H9 (cell line): Measurements from ENCODE around the gene TSPAN31. TPM values are rescaled to one million over a fixed set of nuclear protein-coding genes. Genes with fewer than 3 reads are reported as not detected.

ENCODE experiments used
- DNase-seq: peaks from one replicate; pipeline ENCODE4 v3.0.0-alpha.2; 2017
- H2AFZ ChIP-seq: one replicate; pipeline ENCODE4 v1.6.1; 2013; ENCODE audit warnings: mild to moderate bottlenecking, low read length, control low read depth, moderate library complexity
- H2AK5ac ChIP-seq: 2 replicates; pipeline ENCODE4 v1.6.1; 2013; ENCODE audit warnings: low read length, control low read depth, mixed read lengths; ENCODE audit not compliant: insufficient read length
- H2BK120ac ChIP-seq: one replicate; pipeline ENCODE4 v1.6.1; 2013; ENCODE audit warnings: low read depth, mild to moderate bottlenecking, low read length, control low read depth, inconsistent platforms; ENCODE audit not compliant: poor library complexity, severe bottlenecking
- H2BK12ac ChIP-seq: 2 replicates; pipeline ENCODE4 v1.6.1; 2013; ENCODE audit warnings: low read length, control low read depth, mixed read lengths, low read depth; ENCODE audit not compliant: insufficient read length
- H2BK15ac ChIP-seq: 2 replicates; pipeline ENCODE4 v1.6.1; 2013; ENCODE audit warnings: low read depth, low read length, control low read depth
- H2BK20ac ChIP-seq: one replicate; pipeline ENCODE4 v1.6.1; 2013; ENCODE audit warnings: low read depth, mild to moderate bottlenecking, low read length, control low read depth, inconsistent platforms; ENCODE audit not compliant: poor library complexity, severe bottlenecking
- H2BK5ac ChIP-seq: 2 replicates; pipeline ENCODE4 v1.6.1; 2013; ENCODE audit warnings: low read length, control low read depth, mixed read lengths; ENCODE audit not compliant: insufficient read length
- H3K14ac ChIP-seq: 2 replicates; pipeline ENCODE4 v1.6.1; 2013; ENCODE audit warnings: low read length, control low read depth; ENCODE audit not compliant: insufficient read depth
- H3K18ac ChIP-seq: 2 replicates; pipeline ENCODE4 v1.6.1; 2013; ENCODE audit warnings: low read depth, mild to moderate bottlenecking, mixed read lengths, low read length, control low read depth; ENCODE audit not compliant: insufficient read length
- H3K23ac ChIP-seq: 2 replicates; pipeline ENCODE4 v1.6.1; 2013; ENCODE audit warnings: low read length, control low read depth, mixed read lengths, low read depth; ENCODE audit not compliant: insufficient read length
- H3K23me2 ChIP-seq: 2 replicates; pipeline ENCODE4 v1.6.1; 2013; ENCODE audit warnings: low read depth, mild to moderate bottlenecking, mixed read lengths, low read length, control low read depth; ENCODE audit not compliant: insufficient read length, poor library complexity, severe bottlenecking
- H3K27ac ChIP-seq: 2 replicates; pipeline ENCODE4 v1.5.1; 2013; ENCODE audit warnings: low read length, control low read depth, mixed read lengths, low read depth; ENCODE audit not compliant: insufficient read length
- H3K27me3 ChIP-seq: 2 replicates; pipeline ENCODE4 v1.6.1; 2013; ENCODE audit warnings: low read length, control low read depth, inconsistent platforms; ENCODE audit not compliant: insufficient read depth
- H3K4ac ChIP-seq: 2 replicates; pipeline ENCODE4 v1.6.1; 2013; ENCODE audit warnings: low read depth, mild to moderate bottlenecking, control low read depth, inconsistent platforms, low read length, moderate library complexity
- H3K4me1 ChIP-seq: 2 replicates; pipeline ENCODE4 v1.6.1; 2013; ENCODE audit warnings: low read length, control low read depth, inconsistent platforms; ENCODE audit not compliant: insufficient read depth
- H3K4me2 ChIP-seq: 2 replicates; pipeline ENCODE4 v1.6.1; 2013; ENCODE audit warnings: low read length, control low read depth, mixed read lengths; ENCODE audit not compliant: insufficient read length, insufficient read depth
- H3K56ac ChIP-seq: 2 replicates; pipeline ENCODE4 v1.6.1; 2013; ENCODE audit warnings: low read depth, mild to moderate bottlenecking, mixed read lengths, low read length, control low read depth; ENCODE audit not compliant: insufficient read length
- H3K79me1 ChIP-seq: 2 replicates; pipeline ENCODE4 v1.6.1; 2013; ENCODE audit warnings: low read depth, mild to moderate bottlenecking, moderate library complexity, low read length, control low read depth, inconsistent platforms; ENCODE audit not compliant: insufficient read depth, poor library complexity, severe bottlenecking
- H3K79me2 ChIP-seq: 2 replicates; pipeline ENCODE4 v1.6.1; 2013; ENCODE audit warnings: low read length, control low read depth, inconsistent platforms; ENCODE audit not compliant: insufficient read depth
- H3K9ac ChIP-seq: 2 replicates; pipeline ENCODE4 v1.6.1; 2013; ENCODE audit warnings: low read length, control low read depth, mixed read lengths; ENCODE audit not compliant: insufficient read length; ENCODE audit errors: extremely low read depth
- H3K9me3 ChIP-seq: one replicate; pipeline ENCODE4 v1.6.1; 2013; ENCODE audit warnings: low read depth, low read length, inconsistent platforms; ENCODE audit not compliant: control insufficient read depth
- H3T11ph ChIP-seq: one replicate; pipeline ENCODE4 v1.6.1; 2013; ENCODE audit warnings: mild to moderate bottlenecking, low read length, control low read depth, inconsistent platforms
- H4K20me1 ChIP-seq: one replicate; pipeline ENCODE4 v1.6.1; 2013; ENCODE audit not compliant: control insufficient read depth, insufficient read length, insufficient read depth
- H4K5ac ChIP-seq: 2 replicates; pipeline ENCODE4 v1.6.1; 2013; ENCODE audit warnings: low read depth, mild to moderate bottlenecking, mixed read lengths, low read length, control low read depth; ENCODE audit not compliant: insufficient read length
- H4K8ac ChIP-seq: replicated peaks from 2 replicates; pipeline ENCODE4 v1.6.1; 2013; ENCODE audit warnings: low read length, control low read depth, mixed read lengths, low read depth; ENCODE audit not compliant: insufficient read length
- H4K91ac ChIP-seq: 2 replicates; pipeline ENCODE4 v1.6.1; 2013; ENCODE audit warnings: low read depth, mild to moderate bottlenecking, moderate library complexity, mixed read lengths, low read length, control low read depth; ENCODE audit not compliant: insufficient read length
- H3K27ac Mint-ChIP-seq, 3 experiments: 2 replicates in 2 of 3; 3 replicates in 1 of 3; pipeline ENCODE4 v1.8.0; 2020 to 2021; ENCODE audit warnings: mixed read lengths in 3 of 3, mild to moderate bottlenecking in 1 of 3, moderate library complexity in 1 of 3
- H3K27me3 Mint-ChIP-seq: 2 replicates; pipeline ENCODE4 v1.8.0; 2021; ENCODE audit warnings: low read depth, mild to moderate bottlenecking, moderate library complexity, mixed read lengths
- H3K36me3 Mint-ChIP-seq, 3 experiments: 2 replicates in 2 of 3; 3 replicates in 1 of 3; pipeline ENCODE4 v1.8.0; 2020 to 2021; ENCODE audit warnings: low read depth in 3 of 3, mixed read lengths in 3 of 3; ENCODE audit not compliant: insufficient read depth in 1 of 3
- H3K4me1 Mint-ChIP-seq, 2 experiments: 2 replicates each; pipeline ENCODE4 v1.8.0; 2020; ENCODE audit warnings: mixed read lengths in 2 of 2
- H3K4me3 Mint-ChIP-seq, 2 experiments: 2 replicates in 1 of 2; 3 replicates in 1 of 2; pipeline ENCODE4 v1.8.0; 2020 to 2021; ENCODE audit warnings: mild to moderate bottlenecking in 2 of 2, mixed read lengths in 2 of 2, moderate library complexity in 1 of 2
- H3K9me3 Mint-ChIP-seq, 2 experiments: 2 replicates in 1 of 2; 3 replicates in 1 of 2; pipeline ENCODE4 v1.8.0; 2020; ENCODE audit warnings: mild to moderate bottlenecking in 2 of 2, mixed read lengths in 2 of 2, moderate library complexity in 1 of 2
- CTCF ChIP-seq: fragments of 200-600 bp; sonication (generic); conservative IDR thresholded peaks from 3 replicates; pipeline ENCODE4 v1.8.0; 2021; ENCODE audit warnings: antibody characterized with exemption, mild to moderate bottlenecking
- WGBS: extraction: QIAGEN DNeasy Blood & Tissue Kit; methylation state at CpG from one replicate; pipeline ENCODE4 v1.1.7; 2013; ENCODE audit warnings: missing lambda C conversion rate, low lambda C conversion rate, mixed read lengths; ENCODE audit not compliant: insufficient read length; ENCODE audit errors: extremely low coverage; 5-methylcytosine and 5-hydroxymethylcytosine counted together
- total RNA-seq: library from RNA; stranded (reverse); gene quantifications from 2 replicates; pipeline ENCODE4 v1.2.1, GENCODE V29; 2021

The TSPAN31 gene
- total RNA-seq, 1 experiment from 2014 or later: 20.0 TPM

- H3K4me3 Mint-ChIP-seq: peak overlapping the region; percentile 78 to 92
- Histone ChIP-seq H3K4ac (no peak overlapping the region), H3K4me1 (no peaks in the 10 kb centered on the region; the same call in 1 of the 2 replicates), H4K20me1 (no peaks in the 10 kb centered on the region), H2BK5ac (no peak overlapping the region), H3K23me2 (peaks cover 14% of the 10 kb centered on the region), H3K27ac (no peak overlapping the region), H3K18ac (no peak overlapping the region), H2BK20ac (no peak overlapping the region), H3K23ac (no peak overlapping the region), H3K79me1 (no peaks in the 10 kb centered on the region), H3K27me3 (peaks cover 20% of the 10 kb centered on the region; the same call in 1 of the 2 replicates), H4K5ac (no peak overlapping the region), H2AK5ac (no peak overlapping the region), H4K91ac (no peak overlapping the region), H3K9me3 (no peaks in the 10 kb centered on the region), H2AFZ (no peak overlapping the region), H3K14ac (no peak overlapping the region), H3K9ac (no peak overlapping the region), H2BK120ac (no peak overlapping the region), H3K79me2 (no peaks in the 10 kb centered on the region), H2BK12ac (no peak overlapping the region), H3T11ph (no peak overlapping the region), H4K8ac (no peak overlapping the region), H3K56ac (no peak overlapping the region), H2BK15ac (no peak overlapping the region; the same call in 1 of the 2 replicates), H3K4me2 (peak overlapping the region; percentile 96)
- no peaks in the 10 kb centered on the region; a peak in 1 of 5 replicates for H3K9me3 Mint-ChIP-seq
- TF ChIP-seq CTCF: peak; percentile 90
- H3K27me3 Mint-ChIP-seq: peaks cover 80% of the 10 kb centered on the region
- no CpG with 5 or more reads among the region's 79 CpGs for WGBS
- peaks cover 0 to 6% (median 2%) of the 10 kb centered on the region in 3 experiments; a peak in 3 of 7 replicates for H3K36me3 Mint-ChIP-seq
- H3K4me1 Mint-ChIP-seq: peaks cover 12 to 17% of the 10 kb centered on the region in 2 experiments
- DNase-seq: peak; percentile 93
- H3K27ac Mint-ChIP-seq: no peak overlapping the region; a peak in 1 of 7 replicates
Measured at GRCh38 chr12:57726151-57726883, 18.5 kb upstream of the TSPAN31 start.
